ENCODE measurements around the gene OR10AD1. TPM values are rescaled to one million over a fixed set of nuclear protein-coding genes. Genes with fewer than 3 reads are reported as not detected.

The OR10AD1 gene
- total RNA-seq, 4 donors from 2014 or later = not detected

GRCh38 chr12:48198985-48199384, 4.1 kb downstream of the OR10AD1 start:
- no peak for TF ChIP-seq POLR2A (IDR thresholded peaks at IDR 0.05)
- no peak for TF ChIP-seq CTCF (IDR thresholded peaks at IDR 0.05 in 4 of 5, conservative IDR thresholded peaks at IDR 0.05 in 1 of 5)
- Histone ChIP-seq H3K4me3 (peak overlapping the region; percentile 88 to 94 (median 92)), H3K27ac (peak overlapping the region; percentile 97 to 100 (median 99)), H3K4me1 (peaks cover 20% of the 10 kb centered on the region in 2 donors), H3K9me3 (no peaks in the 10 kb centered on the region), H3K27me3 (no peaks in the 10 kb centered on the region), H3K36me3 (no peaks in the 10 kb centered on the region)
- in situ Hi-C loops (cut with MboI; ENCODE audit: low sequenced_read_pairs in 4 of 4) (loop anchor here in 3 of 4 donors (25.0 kb wide), 1 partner anchor 237 kb away; the partner anchor contains the start of gene TMEM106C (in 3 of the 3)), intact Hi-C loops (cut with DNase I; ENCODE audit: low total_unique reads) (loop anchor here (1.0 to 10.0 kb wide), 7 partner anchors 34 to 616 kb away; partner anchors contain the start of genes CACNB3, CCNT1, TMEM106C and VDR)
- ATAC-seq (no peak), DNase-seq (no peak)

- TF ChIP-seq POLR2A (IDR thresholded peaks at IDR 0.05) (no peak), CTCF (IDR thresholded peaks at IDR 0.05 in 4 of 5, conservative IDR thresholded peaks at IDR 0.05 in 1 of 5) (no peak)
- H3K27me3 ChIP-seq = no peaks in the 10 kb centered on the region
- no peaks in the 10 kb centered on the region for H3K36me3 ChIP-seq
- H3K4me1 ChIP-seq = peaks cover 20% of the 10 kb centered on the region in 2 donors
- DNase-seq = peak; percentile 46 to 81
- H3K9me3 ChIP-seq = no peaks in the 10 kb centered on the region
- intact Hi-C loops (cut with DNase I; ENCODE audit: low total_unique reads) (loop anchor here (1.0 to 10.0 kb wide), 7 partner anchors 33 to 616 kb away; partner anchors contain the start of genes CACNB3, CCNT1, TMEM106C and VDR), in situ Hi-C loops (cut with MboI; ENCODE audit: low sequenced_read_pairs in 4 of 4) (loop anchor here in 3 of 4 donors (25.0 kb wide), 1 partner anchor 236 kb away; the partner anchor contains the start of gene TMEM106C (in 3 of the 3))
- ATAC-seq = peak; percentile 59 to 68
- peak overlapping the region; percentile 97 to 100 (median 99) for H3K27ac ChIP-seq
- peak overlapping the region; percentile 88 to 94 (median 92) for H3K4me3 ChIP-seq
These were observed 4.5 kb downstream of the OR10AD1 start for GRCh38 chr12:48198672-48198971.

- H3K9me3 ChIP-seq = no peaks in the 10 kb centered on the region
- peak; percentile 92 to 96 for ATAC-seq
- H3K4me3 ChIP-seq = peak overlapping the region; percentile 88 to 94 (median 92)
- in situ Hi-C loops (cut with MboI; ENCODE audit: low sequenced_read_pairs in 4 of 4) (loop anchor here in 3 of 4 donors (25.0 kb wide), 1 partner anchor 236 kb away; the partner anchor contains the start of gene TMEM106C (in 3 of the 3)), intact Hi-C loops (cut with DNase I; ENCODE audit: low total_unique reads) (loop anchor here (1.0 to 10.0 kb wide), 7 partner anchors 33 to 617 kb away; partner anchors contain the start of genes CACNB3, CCNT1, TMEM106C and VDR)
- no peaks in the 10 kb centered on the region for H3K27me3 ChIP-seq
- TF ChIP-seq CTCF (IDR thresholded peaks at IDR 0.05 in 4 of 5, conservative IDR thresholded peaks at IDR 0.05 in 1 of 5) (no peak), POLR2A (IDR thresholded peaks at IDR 0.05) (peak; percentile 97 to 98)
- DNase-seq = peak; percentile 98 to 99
- peaks cover 20% of the 10 kb centered on the region in 2 donors for H3K4me1 ChIP-seq
- no peaks in the 10 kb centered on the region for H3K36me3 ChIP-seq
- H3K27ac ChIP-seq = peak overlapping the region; percentile 97 to 100 (median 99)
These were observed 5.0 kb downstream of the OR10AD1 start for GRCh38 chr12:48197971-48198671.

GRCh38 chr12:48197549-48197970, 5.5 kb downstream of the OR10AD1 start:
- peak overlapping the region; percentile 88 to 94 (median 92) for H3K4me3 ChIP-seq
- ATAC-seq (peak; percentile 34 to 39), DNase-seq (no peak)
- H3K27me3 ChIP-seq = no peaks in the 10 kb centered on the region
- H3K27ac ChIP-seq = peak overlapping the region; percentile 97 to 100 (median 99)
- H3K4me1 ChIP-seq = peaks cover 20% of the 10 kb centered on the region in 2 donors
- TF ChIP-seq POLR2A (IDR thresholded peaks at IDR 0.05) = no peak
- TF ChIP-seq CTCF (IDR thresholded peaks at IDR 0.05 in 4 of 5, conservative IDR thresholded peaks at IDR 0.05 in 1 of 5) = peak in 4 of 5 experiments; percentile 14 to 54 (median 44)
- intact Hi-C loops (cut with DNase I; ENCODE audit: low total_unique reads) = loop anchor here (5.0 to 10.0 kb wide), 4 partner anchors 235 to 617 kb away; partner anchors contain the start of genes CACNB3, TMEM106C and VDR
- H3K36me3 ChIP-seq = no peaks in the 10 kb centered on the region
- in situ Hi-C loops (cut with MboI; ENCODE audit: low sequenced_read_pairs in 4 of 4) = loop anchor here in 3 of 4 donors (25.0 kb wide), 1 partner anchor 235 kb away; the partner anchor contains the start of gene TMEM106C (in 3 of the 3)
- H3K9me3 ChIP-seq = no peaks in the 10 kb centered on the region
